Endothelial cell of umbilical vein (primary cell): ENCODE data around the gene NOD1. TPM values are rescaled to one million over a fixed set of nuclear protein-coding genes. Genes with fewer than 3 reads are reported as not detected.
"Not testable (repeated sequence)": the region's sequence is repeated elsewhere in the genome, so short reads cannot be mapped to it uniquely, and the experiment has no call there.

ENCODE experiments used
- BruUV-seq: library from RNA; stranded (reverse); fragments of 400-500 nt; replicated peaks from 2 replicates; lab custom pipeline; 2021; lab: Mats Ljungman, UMichigan
- CTCF ChIA-PET: fragments of 300-600, 350-600 bp; sonication (Branson Sonifier 250); formaldehyde crosslinking; loops from one replicate; lab custom pipeline; 2021; ENCODE audit warnings: antibody characterized with exemption, inconsistent platforms; lab: Charles Lee
- POLR2A ChIA-PET: fragments of 300-600, 350-600 bp; sonication (Branson Sonifier 250); formaldehyde crosslinking; loops from one replicate; lab custom pipeline; 2021; ENCODE audit warnings: antibody characterized with exemption, inconsistent platforms; lab: Charles Lee
- DNase-seq: peaks from one replicate; pipeline ENCODE4 v3.0.0-alpha.2; 2011; ENCODE audit warnings: low read depth, low spot score
- FAIRE-seq: peaks from 2 replicates; lab custom pipeline; 2011; peaks lifted over from hg19 to GRCh38; lab: Jason Lieb, UNC
- H2AFZ ChIP-seq: 2 replicates; pipeline ENCODE4 v1.6.0; 2012; ENCODE audit warnings: low read depth, low read length, control low read depth, inconsistent platforms
- H3K27ac ChIP-seq: 2 replicates; pipeline ENCODE4 v1.5.1; 2011; ENCODE audit warnings: low read depth, mild to moderate bottlenecking, control low read depth, low read length, moderate library complexity; ENCODE audit not compliant: insufficient read depth
- H3K27me3 ChIP-seq, 2 experiments: 2 replicates each; pipeline versions ENCODE4 v1.6.0 to v1.6.1; 2011; ENCODE audit warnings: low read length in 2 of 2, mixed read lengths in 1 of 2; ENCODE audit not compliant: control insufficient read depth in 2 of 2, insufficient read depth in 2 of 2
- H3K36me3 ChIP-seq, 2 experiments: 2 replicates in 1 of 2; 3 replicates in 1 of 2; pipeline ENCODE4 v1.5.1; 2011; ENCODE audit warnings: low read length in 2 of 2, mild to moderate bottlenecking in 1 of 2, moderate library complexity in 1 of 2; ENCODE audit not compliant: control insufficient read depth in 2 of 2, insufficient read depth in 2 of 2; ENCODE audit errors: extremely low read depth in 1 of 2
- H3K4me1 ChIP-seq: 3 replicates; pipeline ENCODE4 v1.5.1; 2011; ENCODE audit warnings: mild to moderate bottlenecking, low read length; ENCODE audit not compliant: control insufficient read depth, insufficient read depth; ENCODE audit errors: extremely low read depth
- H3K4me2 ChIP-seq: 2 replicates; pipeline ENCODE4 v1.6.1; 2011; ENCODE audit warnings: low read length, control low read depth, mixed read lengths; ENCODE audit not compliant: insufficient read depth
- H3K4me3 ChIP-seq, 3 experiments: fragments of 200-600 bp in 1 of 3; sonication (generic), shearing (Covaris generic) in 1 of 3; replicated peaks in 1 of 3; 2 replicates each; pipeline ENCODE4 v1.5.1; 2011 to 2016; ENCODE audit warnings: control low read depth in 3 of 3, low read length in 3 of 3, mild to moderate bottlenecking in 2 of 3, inconsistent platforms in 1 of 3, low read depth in 1 of 3, moderate library complexity in 1 of 3; ENCODE audit not compliant: insufficient read depth in 1 of 3
- H3K79me2 ChIP-seq: 2 replicates; pipeline ENCODE4 v1.6.0; 2012; ENCODE audit warnings: low read length, inconsistent platforms; ENCODE audit not compliant: control insufficient read depth, insufficient read depth
- H3K9ac ChIP-seq: replicated peaks from 2 replicates; pipeline ENCODE3; 2011; ENCODE audit warnings: low read length, control low read depth; ENCODE audit not compliant: insufficient read depth; ENCODE audit errors: extremely low read depth
- H3K9me1 ChIP-seq: replicated peaks from 3 replicates; pipeline ENCODE4 v1.6.0; 2011; ENCODE audit warnings: mild to moderate bottlenecking, low read length; ENCODE audit not compliant: control insufficient read depth, insufficient read depth; ENCODE audit errors: extremely low read depth
- H3K9me3 ChIP-seq: replicated peaks from 2 replicates; pipeline ENCODE4 v1.5.1; 2012; ENCODE audit warnings: low read length, inconsistent platforms; ENCODE audit not compliant: control insufficient read depth, insufficient read depth
- H4K20me1 ChIP-seq: replicated peaks from 2 replicates; pipeline ENCODE3; 2011; ENCODE audit warnings: mild to moderate bottlenecking, low read length; ENCODE audit not compliant: control insufficient read depth, insufficient read depth; ENCODE audit errors: extremely low read depth
- CTCF ChIP-seq, 2 donors: IDR thresholded peaks; 1 replicate in 1 of 2; 2 replicates in 1 of 2; pipeline ENCODE4 v1.5.1; 2011; ENCODE audit warnings: low read length in 2 of 2, mild to moderate bottlenecking in 2 of 2, moderate library complexity in 2 of 2, control low read depth in 1 of 2, inconsistent platforms in 1 of 2, low read depth in 1 of 2; ENCODE audit not compliant: insufficient read depth in 1 of 2; ENCODE audit errors: extremely low read depth in 1 of 2
- EZH2 ChIP-seq: IDR thresholded peaks from 2 replicates; pipeline ENCODE4 v1.6.1; 2012; ENCODE audit warnings: borderline replicate concordance, low read depth, mild to moderate bottlenecking, moderate library complexity, low read length, inconsistent platforms; ENCODE audit not compliant: severe bottlenecking
- FOS ChIP-seq: IDR thresholded peaks from 2 replicates; pipeline ENCODE4 v1.6.1; 2011; ENCODE audit warnings: mild to moderate bottlenecking, low read length, moderate library complexity, borderline replicate concordance; ENCODE audit not compliant: insufficient read depth
- GATA2 ChIP-seq: IDR thresholded peaks from 2 replicates; pipeline ENCODE4 v1.7.0; 2011; ENCODE audit warnings: low read depth, mild to moderate bottlenecking, moderate library complexity, mixed read lengths, low read length; ENCODE audit not compliant: insufficient read length, insufficient read depth
- JUN ChIP-seq: IDR thresholded peaks from 2 replicates; pipeline ENCODE4 v1.6.1; 2011; ENCODE audit warnings: borderline replicate concordance, low read depth; ENCODE audit not compliant: insufficient read length, insufficient read depth
- MAX ChIP-seq: IDR thresholded peaks from 2 replicates; pipeline ENCODE4 v1.6.1; 2011; ENCODE audit not compliant: insufficient read depth, insufficient read length
- MYC ChIP-seq: IDR thresholded peaks from one replicate; pipeline ENCODE4 v1.6.1; 2011; ENCODE audit warnings: mild to moderate bottlenecking, low read depth, low read length
- POLR2AphosphoS5 ChIP-seq: IDR thresholded peaks from 2 replicates; pipeline ENCODE4 v1.6.1; 2012; ENCODE audit warnings: low read depth, mild to moderate bottlenecking, control low read depth, low read length, moderate library complexity; ENCODE audit not compliant: insufficient read depth
- dilution Hi-C: fragments of 300-500 bp; cut with MboI; formaldehyde crosslinking; loops from one replicate; pipeline ENCODE4 v1.15.0; 2019; ENCODE audit warnings: low sequenced_read_pairs; ENCODE audit not compliant: extremely low pct_ligation_motif_present
- intact Hi-C: fragments of 100-400 bp; cut with micrococcal nuclease; formaldehyde crosslinking; loops from one replicate; pipeline ENCODE4 v1.10.0; 2022
- polyA plus RNA-seq, 4 experiments: library from polyadenylated mRNA; depleted of rRNA in 3 of 4; stranded (reverse) in 3 of 4; unstranded in 1 of 4; fragments of >200 nt; gene quantifications; 2 replicates each; pipeline versions ENCODE4 v1.2.1 to v1.2.3, GENCODE V29; 2011 to 2012; ENCODE audit warnings: missing spikeins in 1 of 4
- total RNA-seq: library from RNA; stranded (reverse); gene quantifications from 2 replicates; pipeline ENCODE4 v1.2.3, GENCODE V29; 2021

Gene NOD1
- total and polyA plus RNA-seq, 2 donors (not counting 3 experiments of a cell fraction or from before 2014, with no cell fraction given) = 22.1 to 39.2 TPM

- TF ChIP-seq GATA2 = no peak
- no peak for TF ChIP-seq CTCF (IDR thresholded peaks at IDR 0.05; ENCODE audit: extremely low read depth in 1 of 2, insufficient read depth in 1 of 2, low read depth in 1 of 2, low read length in 2 of 2)
- no peak for TF ChIP-seq MYC
- no peak for TF ChIP-seq MAX
- TF ChIP-seq POLR2AphosphoS5 = no peak
- TF ChIP-seq FOS = no peak
- TF ChIP-seq EZH2 = no peak
- TF ChIP-seq JUN = no peak
- H4K20me1 ChIP-seq = no peaks in the 10 kb centered on the region
- dilution Hi-C loops = no loop called here
- H3K36me3 ChIP-seq = no peaks in the 10 kb centered on the region
- no peak for FAIRE-seq
- intact Hi-C loops = no loop called here
- no peaks in the 10 kb centered on the region for H3K9me1 ChIP-seq
- H3K79me2 ChIP-seq = no peaks in the 10 kb centered on the region
- H3K4me2 ChIP-seq = no peak overlapping the region
- no peak for DNase-seq
- no peaks in the 10 kb centered on the region for H3K4me1 ChIP-seq
- H3K27me3 ChIP-seq = no peaks in the 10 kb centered on the region
- H3K9ac ChIP-seq = no peak overlapping the region
- ChIA-PET POLR2A (no interaction called here), CTCF (no interaction called here)
- no TSS peak for BruUV-seq
- H3K4me3 ChIP-seq = no peak overlapping the region
- no peak overlapping the region for H2AFZ ChIP-seq
- H3K9me3 ChIP-seq = no peaks in the 10 kb centered on the region
- no peak overlapping the region for H3K27ac ChIP-seq
These were observed 96.0 kb downstream of the NOD1 start for GRCh38 chr7:30382607-30383006.

- BruUV-seq, H2AFZ ChIP-seq, intact Hi-C loops, H3K9me3 ChIP-seq, H3K9me1 ChIP-seq, POLR2A ChIA-PET, H3K27me3 ChIP-seq, H3K9ac ChIP-seq, H3K27ac ChIP-seq, H3K4me3 ChIP-seq, DNase-seq, H3K36me3 ChIP-seq, FAIRE-seq, H3K4me2 ChIP-seq, dilution Hi-C loops, H4K20me1 ChIP-seq, CTCF ChIA-PET, H3K79me2 ChIP-seq, H3K4me1 ChIP-seq: not testable (repeated sequence)
These were observed 97.8 kb downstream of the NOD1 start for GRCh38 chr7:30380824-30381223.
